BJ (cell line): ENCODE results near the gene IFIT1. TPM values are rescaled to one million over a fixed set of nuclear protein-coding genes. Genes with fewer than 3 reads are reported as not detected.

Source experiments
- CTCF ChIA-PET: fragments of 350-600 bp; formaldehyde crosslinking; extraction: SDS; loops from one replicate; lab custom pipeline; 2021; ENCODE audit warnings: antibody characterized with exemption, inconsistent platforms; lab: Yijun Ruan, JAX
- POLR2A ChIA-PET: fragments of 300-600 bp; sonication (Branson Sonifier 250); formaldehyde crosslinking; extraction: SDS; loops from one replicate; lab custom pipeline; 2021; ENCODE audit warnings: antibody characterized with exemption; lab: Charles Lee
- DNase-seq: peaks from one replicate; pipeline ENCODE4 v3.0.0-alpha.2; 2011; ENCODE audit warnings: low read depth
- H3K27me3 ChIP-seq: 2 replicates; pipeline ENCODE4 v1.6.0; 2011; ENCODE audit warnings: low read length; ENCODE audit not compliant: control insufficient read depth, insufficient read depth
- H3K36me3 ChIP-seq: 2 replicates; pipeline ENCODE4 v1.5.1; 2011; ENCODE audit warnings: low read length; ENCODE audit not compliant: control insufficient read depth, insufficient read depth
- H3K4me3 ChIP-seq: 2 replicates; pipeline ENCODE4 v1.5.1; 2011; ENCODE audit warnings: low read depth, mild to moderate bottlenecking, control low read depth, low read length
- polyA plus RNA-seq: library from polyadenylated mRNA; depleted of rRNA; stranded (reverse); fragments of >200 nt; gene quantifications from 2 replicates; pipeline ENCODE4 v1.2.3, GENCODE V29; 2011
- TF ChIP-seq, protein P1 (sequence below): IDR thresholded peaks from 2 replicates; pipeline ENCODE4 v1.5.1; 2011; ENCODE audit warnings: low read depth, mild to moderate bottlenecking, control low read depth, inconsistent platforms, low read length, moderate library complexity; ENCODE audit not compliant: insufficient read depth

The IFIT1 gene
- polyA plus RNA-seq, 1 experiment: 25.1 TPM

GRCh38 chr10:89357975-89358374 lies 34.4 kb upstream of the IFIT1 start:
- ChIA-PET POLR2A (no interaction called here), CTCF (interaction anchor here (3.9 kb wide), 1 partner anchor 11 kb away, joined by 30 read pairs; no protein-coding TSS in a partner anchor)
- no peak for DNase-seq
- Histone ChIP-seq H3K27me3 (no peaks in the 10 kb centered on the region), H3K36me3 (no peaks in the 10 kb centered on the region), H3K4me3 (no peak overlapping the region)
- TF ChIP-seq, protein P1, sequence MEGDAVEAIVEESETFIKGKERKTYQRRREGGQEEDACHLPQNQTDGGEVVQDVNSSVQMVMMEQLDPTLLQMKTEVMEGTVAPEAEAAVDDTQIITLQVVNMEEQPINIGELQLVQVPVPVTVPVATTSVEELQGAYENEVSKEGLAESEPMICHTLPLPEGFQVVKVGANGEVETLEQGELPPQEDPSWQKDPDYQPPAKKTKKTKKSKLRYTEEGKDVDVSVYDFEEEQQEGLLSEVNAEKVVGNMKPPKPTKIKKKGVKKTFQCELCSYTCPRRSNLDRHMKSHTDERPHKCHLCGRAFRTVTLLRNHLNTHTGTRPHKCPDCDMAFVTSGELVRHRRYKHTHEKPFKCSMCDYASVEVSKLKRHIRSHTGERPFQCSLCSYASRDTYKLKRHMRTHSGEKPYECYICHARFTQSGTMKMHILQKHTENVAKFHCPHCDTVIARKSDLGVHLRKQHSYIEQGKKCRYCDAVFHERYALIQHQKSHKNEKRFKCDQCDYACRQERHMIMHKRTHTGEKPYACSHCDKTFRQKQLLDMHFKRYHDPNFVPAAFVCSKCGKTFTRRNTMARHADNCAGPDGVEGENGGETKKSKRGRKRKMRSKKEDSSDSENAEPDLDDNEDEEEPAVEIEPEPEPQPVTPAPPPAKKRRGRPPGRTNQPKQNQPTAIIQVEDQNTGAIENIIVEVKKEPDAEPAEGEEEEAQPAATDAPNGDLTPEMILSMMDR: no peak

GRCh38 chr10:89360157-89360556 lies 32.3 kb upstream of the IFIT1 start:
- Histone ChIP-seq H3K36me3 (no peaks in the 10 kb centered on the region), H3K27me3 (no peaks in the 10 kb centered on the region), H3K4me3 (no peak overlapping the region)
- TF ChIP-seq, protein P1: no peak
- ChIA-PET POLR2A (no interaction called here), CTCF (interaction anchor here (3.9 kb wide), 1 partner anchor 9 kb away, joined by 30 read pairs; no protein-coding TSS in a partner anchor)
- no peak for DNase-seq

GRCh38 chr10:89362929-89363328 lies 29.5 kb upstream of the IFIT1 start:
- H3K36me3 ChIP-seq: no peaks in the 10 kb centered on the region
- H3K27me3 ChIP-seq: no peaks in the 10 kb centered on the region
- TF ChIP-seq, protein P1: no peak
- ChIA-PET POLR2A (no interaction called here), CTCF (interaction anchor here (1.2 kb wide), 2 partner anchors 52 to 144 kb away, joined by 3 read pairs; partner anchors contain the start of gene IFIT5)
- DNase-seq: no peak
- H3K4me3 ChIP-seq: no peak overlapping the region

- TF ChIP-seq, protein P1: no peak
- Histone ChIP-seq H3K36me3 (no peaks in the 10 kb centered on the region), H3K27me3 (no peaks in the 10 kb centered on the region), H3K4me3 (no peak overlapping the region)
- DNase-seq: no peak
- CTCF ChIA-PET: interaction anchor here (1.0 to 1.2 kb wide), 3 partner anchors 33 to 145 kb away, joined by 3 read pairs; partner anchors contain the start of gene IFIT5
- POLR2A ChIA-PET: no interaction called here
These were observed 28.5 kb upstream of the IFIT1 start for GRCh38 chr10:89363729-89364442.

- no peaks in the 10 kb centered on the region for H3K36me3 ChIP-seq
- H3K4me3 ChIP-seq: no peak overlapping the region
- ChIA-PET CTCF (interaction anchor here (1.0 to 1.3 kb wide), 4 partner anchors 10 to 94 kb away, joined by 3 read pairs; no protein-coding TSS in a partner anchor), POLR2A (no interaction called here)
- H3K27me3 ChIP-seq: no peaks in the 10 kb centered on the region
- TF ChIP-seq, protein P1: no peak
- DNase-seq: no peak
These were observed 27.9 kb upstream of the IFIT1 start for GRCh38 chr10:89364531-89364930.
